AG04449 (cell line): ENCODE data around the gene TGIF2.

Experiments used
- CTCF ChIA-PET: fragments of 350-600 bp; formaldehyde crosslinking; extraction: SDS; loops from one replicate; lab custom pipeline; 2021; ENCODE audit warnings: antibody characterized with exemption; lab: Yijun Ruan, JAX
- POLR2A ChIA-PET: fragments of 400-600, 350-600 bp; formaldehyde crosslinking; extraction: SDS; loops from one replicate; lab custom pipeline; 2020; ENCODE audit warnings: antibody characterized with exemption, inconsistent platforms; lab: Yijun Ruan, JAX
- DNase-seq: peaks from one replicate; pipeline ENCODE4 v3.0.0-alpha.2; 2010; ENCODE audit warnings: low read depth, low spot score
- H3K4me3 ChIP-seq: 2 replicates; pipeline ENCODE4 v1.5.1; 2011; ENCODE audit warnings: low read depth, mild to moderate bottlenecking, control low read depth, low read length
- CTCF ChIP-seq: IDR thresholded peaks from one replicate; pipeline ENCODE4 v1.5.1; 2011; ENCODE audit warnings: mild to moderate bottlenecking, moderate library complexity, low read length, control low read depth, inconsistent platforms; ENCODE audit not compliant: insufficient read depth; ENCODE audit errors: missing control alignments

TGIF2 gene

DNA sequence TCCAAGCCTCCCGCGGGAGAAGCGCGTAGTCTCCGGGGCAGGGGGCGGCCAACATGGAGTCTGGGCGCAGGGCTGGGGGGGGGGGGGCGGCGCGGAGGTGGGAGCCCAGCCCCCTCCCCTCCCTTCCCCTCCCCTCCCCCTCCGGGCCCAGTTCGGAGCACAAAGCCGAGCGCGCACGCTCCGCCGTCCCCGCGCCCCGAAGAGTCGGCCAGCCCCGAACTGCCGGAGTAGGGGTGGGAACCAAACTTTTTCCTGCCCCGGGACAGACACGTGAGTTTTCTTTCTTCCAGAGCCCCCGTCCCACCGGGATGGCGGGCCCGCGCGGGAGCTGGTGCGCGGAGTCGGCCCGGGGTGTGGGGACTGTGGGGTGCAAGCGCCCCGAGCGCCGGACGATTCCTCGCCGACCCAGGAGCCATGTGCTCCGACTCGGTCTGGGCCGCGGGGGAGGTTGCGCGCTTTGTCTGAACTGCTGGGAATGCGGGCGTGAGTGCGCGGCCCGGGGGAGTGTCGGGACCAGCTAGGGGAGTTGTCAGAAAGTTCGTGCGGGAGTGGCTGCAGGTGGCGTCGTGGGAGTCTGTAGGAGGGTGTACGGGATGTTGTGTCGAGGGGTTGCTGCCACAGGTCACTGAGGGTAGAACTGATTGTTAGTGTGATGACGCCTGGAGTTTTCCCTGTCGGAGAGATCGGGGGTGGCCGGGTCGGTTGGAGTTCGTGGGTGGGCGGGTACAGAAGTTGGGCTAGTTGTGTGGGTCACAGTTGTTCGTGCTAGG lies 1.2 kb downstream of the TGIF2 start:
- CTCF ChIA-PET, result interaction anchor here (0.5 to 7.8 kb wide), 5 partner anchors 16 to 30 kb away, joined by 3 to 48 read pairs (median 4); partner anchors contain the start of gene RAB5IF
- TF ChIP-seq CTCF, result no peak
- peak overlapping the region; percentile 70 for H3K4me3 ChIP-seq
- DNase-seq, result no peak
- POLR2A ChIA-PET, result interaction anchor here (0.6 to 0.8 kb wide), 2 partner anchors 13 to 17 kb away, joined by 4 read pairs; no protein-coding TSS in a partner anchor

- no peak overlapping the region for H3K4me3 ChIP-seq
- POLR2A ChIA-PET, result no interaction called here
- CTCF ChIA-PET, result interaction anchor here (0.8 to 1.7 kb wide), 5 partner anchors 14 to 29 kb away, joined by 3 to 5 read pairs (median 4); partner anchors contain the start of gene RAB5IF
- TF ChIP-seq CTCF, result no peak
- no peak for DNase-seq
These were observed 2.7 kb downstream of the TGIF2 start for GRCh38 chr20:36576081-36576445.

GRCh38 chr20:36578356-36579041 lies 5.1 kb downstream of the TGIF2 start:
- H3K4me3 ChIP-seq, result no peak overlapping the region
- DNase-seq, result no peak
- CTCF ChIA-PET, result interaction anchor here (1.0 to 1.9 kb wide), 3 partner anchors 11 to 28 kb away, joined by 3 to 10 read pairs (median 4); partner anchors contain the start of gene RAB5IF
- POLR2A ChIA-PET, result no interaction called here
- TF ChIP-seq CTCF, result no peak

DNA sequence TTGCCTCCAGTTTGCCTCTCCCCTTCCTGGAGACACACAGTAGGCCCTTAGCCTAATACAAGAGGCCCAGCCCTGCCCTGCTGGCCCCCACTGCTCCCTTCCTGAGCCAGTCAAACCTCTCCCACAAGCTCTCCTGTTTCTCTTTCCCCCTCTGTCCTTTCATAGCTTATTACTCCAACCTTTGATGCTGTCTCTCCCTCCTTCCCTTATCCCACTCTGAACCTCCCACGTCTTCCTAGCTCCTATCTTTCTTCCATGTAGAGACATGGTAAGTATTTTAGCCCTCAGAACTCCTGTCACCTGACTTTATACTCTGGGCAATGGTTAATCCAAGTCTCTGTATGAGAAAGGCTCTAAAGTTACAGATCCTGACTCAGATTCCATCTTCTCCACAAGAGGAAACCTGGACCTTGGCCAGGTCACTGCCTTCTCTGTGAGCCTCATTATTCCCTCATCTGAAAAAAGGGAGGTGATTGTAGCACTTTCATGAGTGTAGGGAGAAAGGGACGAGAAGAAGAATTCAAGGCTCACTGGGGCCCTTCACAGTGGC lies 6.7 kb downstream of the TGIF2 start:
- ChIA-PET CTCF (interaction anchor here (1.1 to 1.2 kb wide), 2 partner anchors 8 to 25 kb away, joined by 3 to 6 read pairs; partner anchors contain the start of gene RAB5IF), POLR2A (interaction anchor here (0.5 kb wide), 1 partner anchor 8 kb away, joined by 4 read pairs; no protein-coding TSS in a partner anchor)
- DNase-seq, result no peak
- TF ChIP-seq CTCF, result no peak
- no peak overlapping the region for H3K4me3 ChIP-seq

- POLR2A ChIA-PET, result no interaction called here
- CTCF ChIA-PET, result no interaction called here
- no peak for TF ChIP-seq CTCF
- DNase-seq, result no peak
- H3K4me3 ChIP-seq, result no peak overlapping the region
These were observed 8.9 kb downstream of the TGIF2 start for GRCh38 chr20:36582322-36582721.
